Inferior parietal cortex (tissue), 1 donor: Measurements from ENCODE around the gene NIPAL3.
"Not testable (repeated sequence)": the region's sequence is repeated elsewhere in the genome, so short reads cannot be mapped to it uniquely, and the experiment has no call there.

ENCODE experiments used
- DNase-seq: peaks from one replicate; pipeline ENCODE4 v3.0.0-alpha.2; 2016; ENCODE audit errors: extremely low spot score

The NIPAL3 gene

GRCh38 chr1:24489674-24490073 lies 74.1 kb downstream of the NIPAL3 start:
- DNase-seq = no peak

GRCh38 chr1:24490101-24490781 lies 74.6 kb downstream of the NIPAL3 start:
- DNase-seq = no peak

DNA sequence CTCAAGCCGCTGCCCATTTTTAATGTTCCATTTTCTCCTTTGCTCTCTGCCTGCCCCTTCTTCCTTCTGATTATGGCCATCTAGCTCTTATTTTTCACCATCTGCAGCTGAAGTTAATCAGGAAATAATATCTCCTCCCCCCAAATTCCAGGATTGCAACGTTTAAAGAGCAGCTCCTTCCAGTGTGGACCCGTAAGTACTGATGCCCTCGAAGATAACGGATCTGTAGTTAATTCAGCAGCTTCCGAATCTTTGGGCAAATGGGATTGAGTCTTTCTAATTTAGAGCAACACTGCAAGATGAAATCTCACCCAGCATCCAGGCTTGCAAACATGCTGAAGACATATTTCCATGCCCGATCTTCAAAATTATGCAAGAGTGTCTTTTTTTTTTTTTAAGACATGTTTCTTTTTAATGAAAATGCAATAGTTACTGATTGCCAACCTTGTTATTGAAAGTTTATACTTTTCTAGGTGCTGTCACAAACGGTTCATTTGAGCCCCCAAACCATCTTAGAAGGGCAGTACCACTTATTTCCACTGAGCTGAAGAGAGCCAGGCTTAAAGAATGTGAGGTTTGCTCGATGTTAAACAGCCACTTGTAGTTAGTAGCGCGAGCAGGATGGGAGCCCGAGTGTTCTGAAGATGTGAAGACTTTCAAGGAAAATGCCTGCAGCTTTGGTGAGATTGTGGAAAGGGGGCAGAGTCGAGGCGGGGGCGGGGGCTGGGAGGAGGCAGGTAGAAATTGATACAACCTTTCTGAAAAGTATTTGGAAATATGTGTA lies 76.2 kb downstream of the NIPAL3 start:
- DNase-seq = no peak

DNA sequence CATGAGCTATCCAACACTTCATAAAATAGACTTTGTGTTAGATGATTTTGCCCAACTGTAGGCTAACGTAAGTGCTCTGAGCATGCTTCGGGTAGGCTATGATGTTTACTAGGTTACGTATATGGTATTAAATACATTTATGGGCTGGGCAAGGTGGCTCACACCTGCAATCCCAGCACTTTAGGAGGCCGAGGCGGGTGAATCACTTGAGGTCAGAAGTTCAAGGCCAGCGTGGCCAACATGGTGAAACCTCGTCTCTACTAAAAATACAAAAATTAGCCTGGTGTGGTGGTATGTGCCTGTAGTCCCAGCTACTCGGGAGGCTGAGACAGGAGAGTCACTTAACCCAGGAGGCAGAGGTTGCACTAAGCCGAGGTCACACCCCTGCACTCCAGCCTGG lies 77.3 kb downstream of the NIPAL3 start:
- DNase-seq = not testable (repeated sequence)

GRCh38 chr1:24493785-24494184 lies 78.2 kb downstream of the NIPAL3 start:
- DNase-seq = no peak

GRCh38 chr1:24498589-24498988 lies 83.0 kb downstream of the NIPAL3 start:
- DNase-seq = no peak

DNA sequence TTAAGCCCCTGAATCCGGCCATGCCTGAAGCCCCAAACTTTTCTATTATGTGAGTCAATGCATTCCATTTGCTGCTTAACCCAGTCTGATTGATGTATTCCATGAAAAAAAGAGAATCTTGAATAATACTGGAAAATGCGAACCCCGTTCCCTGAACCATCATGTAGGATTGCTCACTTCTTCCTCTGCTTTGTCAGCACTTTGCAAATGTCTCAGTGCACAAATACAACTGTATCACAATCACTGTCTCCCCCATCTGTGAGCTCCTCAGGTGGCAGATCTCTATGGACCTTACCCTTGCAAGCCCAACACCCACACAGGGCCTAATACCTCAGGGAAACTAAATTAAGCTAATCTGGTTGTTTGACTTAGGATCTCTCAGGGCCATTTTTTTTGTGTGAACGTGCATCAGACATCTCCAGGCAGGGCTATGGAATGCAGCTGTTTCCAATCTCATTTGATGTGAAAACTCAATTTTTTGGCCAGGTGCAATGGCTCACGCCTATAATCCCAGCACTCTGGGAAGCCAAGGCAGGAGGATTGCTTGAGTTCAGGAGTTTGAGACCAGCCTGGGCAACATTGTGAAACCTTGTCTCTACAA lies 84.9 kb downstream of the NIPAL3 start:
- DNase-seq = no peak

DNA sequence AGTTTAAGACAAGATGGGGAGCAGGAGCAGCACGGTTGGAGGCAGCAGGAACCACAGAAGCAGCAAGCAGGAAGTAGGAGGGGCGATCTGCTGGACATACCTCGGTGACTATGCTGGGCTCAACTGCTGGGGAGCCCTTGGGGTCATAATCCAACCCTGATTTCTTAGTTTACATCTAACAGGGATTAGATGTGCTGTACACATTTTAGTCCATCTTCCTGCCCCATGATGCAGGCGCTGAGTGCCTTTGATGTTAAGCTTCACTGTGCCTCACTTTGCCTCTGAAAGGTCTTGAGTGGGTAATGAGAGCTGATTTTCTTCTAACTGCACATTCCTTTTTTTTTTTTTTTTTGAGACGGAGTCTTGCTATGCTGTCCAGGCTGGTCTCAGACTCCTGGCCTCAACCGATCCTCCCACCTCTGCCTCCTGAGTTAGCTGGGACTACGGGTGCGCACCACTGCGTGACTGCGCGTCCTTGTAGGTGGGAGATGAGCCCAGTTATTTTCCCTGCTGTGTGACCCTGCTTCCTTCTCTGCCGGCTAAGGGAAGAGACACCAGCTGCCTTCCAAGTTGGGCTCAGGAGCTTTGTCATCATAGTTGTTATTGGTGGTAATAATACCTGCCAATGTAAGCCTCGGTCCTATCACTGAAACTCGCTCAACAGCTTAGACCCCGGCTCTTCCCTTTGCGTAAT lies 85.9 kb downstream of the NIPAL3 start:
- DNase-seq = no peak

- no peak for DNase-seq
These were observed 86.6 kb downstream of the NIPAL3 start for GRCh38 chr1:24502065-24502708.

DNA sequence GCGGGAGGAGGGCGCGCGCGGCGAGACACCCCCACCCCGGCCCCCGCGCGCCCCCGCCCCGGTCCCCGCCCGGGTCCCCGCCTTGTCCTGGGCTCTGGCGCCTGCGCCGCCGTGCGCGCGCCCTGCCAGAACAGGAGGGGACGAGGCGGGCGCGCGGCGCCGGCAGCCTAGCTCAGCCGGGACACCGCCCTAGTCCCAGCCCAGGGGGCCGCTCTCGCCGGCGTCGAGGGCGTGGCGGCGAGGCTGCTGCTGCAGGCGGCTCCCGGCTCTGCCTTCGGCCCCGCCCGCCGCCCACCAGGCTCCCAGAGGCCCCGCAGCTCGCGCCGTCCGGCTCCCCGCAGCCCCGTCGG lies 87.1 kb downstream of the NIPAL3 start, which contains the start of gene RCAN3:
RCAN3 (plus strand) TSS at position 128 of the 350 bp plus-strand sequence. CDS start 11,537 bp downstream, outside the sequence.
- peak; percentile 63 for DNase-seq

DNA sequence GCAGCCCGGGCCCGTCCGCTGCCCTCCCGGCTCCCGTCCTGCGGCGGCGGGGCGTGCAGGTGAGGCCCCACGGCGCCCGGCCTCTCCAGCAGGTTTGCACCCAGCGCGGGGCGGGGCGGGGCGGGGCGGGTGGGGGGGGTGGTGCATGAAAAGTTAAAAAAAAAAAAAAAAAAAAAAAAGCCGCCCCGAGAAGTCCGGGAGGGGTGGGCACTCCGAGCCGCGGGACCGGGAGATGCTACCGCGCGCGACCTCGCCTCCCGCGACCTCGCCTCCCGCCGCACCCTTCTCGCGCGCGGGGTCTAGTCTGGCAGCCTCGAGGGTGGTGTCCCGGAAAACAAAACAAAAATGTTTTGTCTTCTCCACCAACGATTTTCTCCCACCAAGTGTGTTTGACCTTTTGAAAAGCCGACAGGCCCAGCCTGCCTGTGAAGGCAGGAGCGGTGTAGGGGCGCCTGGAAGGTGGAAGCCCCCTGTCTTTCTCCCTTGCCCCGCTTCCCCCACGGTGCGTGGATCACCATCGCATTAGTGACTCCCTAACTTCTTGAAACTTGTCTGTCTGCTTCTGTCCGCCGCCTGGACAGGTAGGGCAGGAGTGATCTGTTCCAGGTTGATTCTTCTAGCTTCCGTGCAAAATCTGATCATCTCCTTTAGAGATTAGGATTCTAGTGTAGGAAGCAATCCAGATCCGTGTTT lies 87.6 kb downstream of the NIPAL3 start:
- no peak for DNase-seq

- DNase-seq = no peak
These were observed 88.4 kb downstream of the NIPAL3 start for GRCh38 chr1:24503870-24504523.

DNA sequence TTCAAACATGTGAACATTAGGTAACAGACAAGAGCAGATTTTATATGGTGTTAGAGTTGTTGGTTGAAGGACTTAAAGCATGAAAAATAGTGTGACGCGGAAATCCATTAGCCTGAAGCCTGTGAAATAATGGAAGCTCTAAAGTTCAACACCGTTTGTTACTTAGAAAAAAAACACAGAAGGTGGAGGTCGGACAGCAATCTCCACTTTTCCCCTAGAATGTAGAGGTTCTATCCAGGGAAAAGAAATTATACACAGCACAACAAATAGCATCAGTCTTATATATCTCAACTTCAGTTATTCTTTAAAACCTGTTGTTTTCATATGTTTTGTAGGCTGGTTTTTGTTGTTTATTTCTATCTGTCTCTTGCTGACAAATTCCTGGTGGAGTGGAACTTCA lies 89.0 kb downstream of the NIPAL3 start:
- no peak for DNase-seq

GRCh38 chr1:24505816-24506215 lies 90.2 kb downstream of the NIPAL3 start:
- no peak for DNase-seq

GRCh38 chr1:24506691-24507381 lies 91.2 kb downstream of the NIPAL3 start:
- DNase-seq = no peak

DNA sequence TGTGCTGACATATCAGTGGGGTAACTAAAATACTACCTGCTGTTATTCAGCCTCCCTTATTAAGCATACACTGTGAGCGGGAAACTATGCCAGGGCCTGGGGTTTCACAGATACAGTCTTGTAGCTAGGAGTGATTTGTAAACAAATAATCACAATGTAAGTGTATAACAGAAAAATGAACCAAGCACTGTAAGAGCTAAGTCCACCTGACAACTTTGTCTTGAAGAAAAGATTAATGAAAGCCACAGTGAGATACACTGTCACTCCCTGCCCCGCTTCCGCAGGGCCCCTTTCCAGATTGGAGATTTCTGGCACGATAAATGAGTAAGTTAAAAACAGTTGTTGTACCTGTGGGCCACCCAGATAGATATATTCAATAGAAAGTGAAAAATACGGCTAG lies 91.8 kb downstream of the NIPAL3 start:
- no peak for DNase-seq

DNA sequence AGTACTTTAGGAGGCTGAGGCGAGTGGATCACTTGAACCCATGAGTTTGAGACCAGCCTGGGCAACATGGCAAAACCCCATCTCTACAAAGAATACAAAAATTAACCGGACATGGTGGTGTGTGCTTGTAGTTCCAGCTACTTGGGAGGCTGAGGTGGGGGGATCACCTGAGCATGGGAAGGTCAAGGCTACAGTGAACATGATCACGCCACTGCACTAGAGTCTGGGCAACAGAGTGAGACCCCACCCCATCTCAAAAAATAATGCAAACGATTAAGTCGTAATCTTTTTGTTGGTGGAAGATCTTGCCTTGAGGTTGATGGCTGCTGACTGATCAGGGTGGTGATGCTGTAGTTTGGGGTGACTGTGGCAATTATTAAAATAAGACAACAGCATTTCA lies 93.3 kb downstream of the NIPAL3 start:
- DNase-seq = no peak

DNA sequence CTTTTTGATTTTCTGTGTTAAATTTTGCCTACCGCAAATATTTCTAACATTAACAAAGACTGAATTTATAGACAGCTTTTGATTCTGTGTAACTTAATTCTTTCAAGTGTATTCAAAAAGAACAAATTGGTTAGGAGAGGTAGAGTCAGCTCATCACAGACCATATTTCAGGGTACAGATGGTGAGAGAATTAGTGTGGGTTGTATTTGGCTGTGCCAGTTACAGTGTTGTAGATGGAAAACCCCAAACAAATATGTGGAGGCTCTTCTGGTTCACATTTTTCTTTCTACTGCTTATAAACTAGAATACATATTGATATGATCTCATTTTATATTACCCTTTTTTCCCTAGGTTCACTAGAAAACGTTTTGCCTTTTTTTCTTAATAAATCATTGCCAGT lies 98.1 kb downstream of the NIPAL3 start:
- DNase-seq = no peak

- DNase-seq = no peak
These were observed 99.3 kb downstream of the NIPAL3 start for GRCh38 chr1:24514946-24515345.

GRCh38 chr1:24515671-24516209 lies 100.1 kb downstream of the NIPAL3 start:
- DNase-seq = not testable (repeated sequence)
